ENCODE measurements around the gene ASCL2.

Gene ASCL2

GRCh38 chr11:2270322-2271076 is at the start of gene ASCL2:
Gene ASCL2, minus strand, starts transcription at chr11:2270588. Its CDS starts 256 bp downstream, at chr11:2270332.
- TF ChIP-seq GATA2 (IDR thresholded peaks at IDR 0.05; ENCODE audit: low read depth, low read length) = no peak
- no peak for TF ChIP-seq GATA3 (IDR thresholded peaks at IDR 0.05; ENCODE audit: low read depth, low read length)

GRCh38 chr11:2319791-2320472 is 49.5 kb upstream of the ASCL2 start:
- no peak for TF ChIP-seq GATA3 (IDR thresholded peaks at IDR 0.05; ENCODE audit: low read depth, low read length)
- no peak for TF ChIP-seq GATA2 (IDR thresholded peaks at IDR 0.05; ENCODE audit: low read depth, low read length)

GRCh38 chr11:2318707-2319106 is 48.3 kb upstream of the ASCL2 start:
- no peak for TF ChIP-seq GATA3 (IDR thresholded peaks at IDR 0.05; ENCODE audit: low read depth, low read length)
- TF ChIP-seq GATA2 (IDR thresholded peaks at IDR 0.05; ENCODE audit: low read depth, low read length) = no peak

- TF ChIP-seq GATA2 (IDR thresholded peaks at IDR 0.05; ENCODE audit: low read depth, low read length) (no peak), GATA3 (IDR thresholded peaks at IDR 0.05; ENCODE audit: low read depth, low read length) (no peak)
Observed at GRCh38 chr11:2318123-2318522, 47.7 kb upstream of the ASCL2 start.

GRCh38 chr11:2317354-2318050 is 47.1 kb upstream of the ASCL2 start:
- TF ChIP-seq GATA3 (IDR thresholded peaks at IDR 0.05; ENCODE audit: low read depth, low read length) = no peak

GRCh38 chr11:2316963-2317244 is 46.5 kb upstream of the ASCL2 start:
- no peak for TF ChIP-seq GATA3 (IDR thresholded peaks at IDR 0.05; ENCODE audit: low read depth, low read length)
- no peak for TF ChIP-seq GATA2 (IDR thresholded peaks at IDR 0.05; ENCODE audit: low read depth, low read length)

- TF ChIP-seq GATA2 (IDR thresholded peaks at IDR 0.05; ENCODE audit: low read depth, low read length) = no peak
- no peak for TF ChIP-seq GATA3 (IDR thresholded peaks at IDR 0.05; ENCODE audit: low read depth, low read length)
Observed at GRCh38 chr11:2316169-2316962, 46.0 kb upstream of the ASCL2 start.

- TF ChIP-seq GATA2 (IDR thresholded peaks at IDR 0.05; ENCODE audit: low read depth, low read length) (no peak), GATA3 (IDR thresholded peaks at IDR 0.05; ENCODE audit: low read depth, low read length) (no peak)
Observed at GRCh38 chr11:2315395-2316168, 45.2 kb upstream of the ASCL2 start.

- TF ChIP-seq GATA2 (IDR thresholded peaks at IDR 0.05; ENCODE audit: low read depth, low read length) (no peak), GATA3 (IDR thresholded peaks at IDR 0.05; ENCODE audit: low read depth, low read length) (no peak)
Observed at GRCh38 chr11:2314525-2315394, 44.4 kb upstream of the ASCL2 start.

- TF ChIP-seq GATA3 (IDR thresholded peaks at IDR 0.05; ENCODE audit: low read depth, low read length) = no peak
- no peak for TF ChIP-seq GATA2 (IDR thresholded peaks at IDR 0.05; ENCODE audit: low read depth, low read length)
Observed at GRCh38 chr11:2314136-2314524, 43.7 kb upstream of the ASCL2 start.

GRCh38 chr11:2313051-2313951 is 42.9 kb upstream of the ASCL2 start:
- no peak for TF ChIP-seq GATA3 (IDR thresholded peaks at IDR 0.05; ENCODE audit: low read depth, low read length)
- TF ChIP-seq GATA2 (IDR thresholded peaks at IDR 0.05; ENCODE audit: low read depth, low read length) = no peak

Data from SH-SY5Y (cell line).